ENCODE data around the gene BICD2. TPM values are rescaled to one million over a fixed set of nuclear protein-coding genes. Genes with fewer than 3 reads are reported as not detected.
"Not testable (repeated sequence)": the region's sequence is repeated elsewhere in the genome, so short reads cannot be mapped to it uniquely, and the experiment has no call there.

Gene BICD2
- total RNA-seq, 2 donors from 2014 or later = 6.2 to 9.8 TPM

DNA sequence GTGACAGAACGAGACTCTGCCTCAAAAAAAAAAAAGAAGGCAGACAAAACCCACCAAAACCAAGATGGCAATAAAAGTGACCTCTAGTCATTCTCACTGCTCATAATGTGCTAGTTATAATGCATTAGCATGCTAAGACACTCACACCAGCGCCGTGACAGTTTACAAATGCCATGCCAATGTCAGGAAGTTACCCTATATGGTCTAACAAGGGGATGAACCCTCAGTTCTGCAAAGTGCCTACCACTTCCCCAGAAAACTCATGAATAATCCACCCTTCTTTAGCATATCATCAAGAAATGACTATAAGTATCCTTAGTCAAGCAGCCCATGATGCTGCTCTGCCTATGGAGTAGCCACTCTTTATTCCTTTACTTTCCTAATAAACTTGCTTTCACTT, 4.7 kb upstream of the BICD2 start:
- Histone ChIP-seq H3K36me3 (no peaks in the 10 kb centered on the region), H3K4me3 (no peak overlapping the region), H3K4me1 (peaks cover 7% of the 10 kb centered on the region), H3K9me3 (no peaks in the 10 kb centered on the region), H3K9ac (ENCODE audit: low read depth in 2 of 2, low read length in 2 of 2) (no peak overlapping the region), H3K27ac (no peak overlapping the region), H3K27me3 (no peaks in the 10 kb centered on the region)
- intact Hi-C loops (cut with DNase I) = no loop called here
- TF ChIP-seq, protein P1, sequence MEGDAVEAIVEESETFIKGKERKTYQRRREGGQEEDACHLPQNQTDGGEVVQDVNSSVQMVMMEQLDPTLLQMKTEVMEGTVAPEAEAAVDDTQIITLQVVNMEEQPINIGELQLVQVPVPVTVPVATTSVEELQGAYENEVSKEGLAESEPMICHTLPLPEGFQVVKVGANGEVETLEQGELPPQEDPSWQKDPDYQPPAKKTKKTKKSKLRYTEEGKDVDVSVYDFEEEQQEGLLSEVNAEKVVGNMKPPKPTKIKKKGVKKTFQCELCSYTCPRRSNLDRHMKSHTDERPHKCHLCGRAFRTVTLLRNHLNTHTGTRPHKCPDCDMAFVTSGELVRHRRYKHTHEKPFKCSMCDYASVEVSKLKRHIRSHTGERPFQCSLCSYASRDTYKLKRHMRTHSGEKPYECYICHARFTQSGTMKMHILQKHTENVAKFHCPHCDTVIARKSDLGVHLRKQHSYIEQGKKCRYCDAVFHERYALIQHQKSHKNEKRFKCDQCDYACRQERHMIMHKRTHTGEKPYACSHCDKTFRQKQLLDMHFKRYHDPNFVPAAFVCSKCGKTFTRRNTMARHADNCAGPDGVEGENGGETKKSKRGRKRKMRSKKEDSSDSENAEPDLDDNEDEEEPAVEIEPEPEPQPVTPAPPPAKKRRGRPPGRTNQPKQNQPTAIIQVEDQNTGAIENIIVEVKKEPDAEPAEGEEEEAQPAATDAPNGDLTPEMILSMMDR (IDR thresholded peaks at IDR 0.05) = no peak
- DNase-seq = no peak

DNA sequence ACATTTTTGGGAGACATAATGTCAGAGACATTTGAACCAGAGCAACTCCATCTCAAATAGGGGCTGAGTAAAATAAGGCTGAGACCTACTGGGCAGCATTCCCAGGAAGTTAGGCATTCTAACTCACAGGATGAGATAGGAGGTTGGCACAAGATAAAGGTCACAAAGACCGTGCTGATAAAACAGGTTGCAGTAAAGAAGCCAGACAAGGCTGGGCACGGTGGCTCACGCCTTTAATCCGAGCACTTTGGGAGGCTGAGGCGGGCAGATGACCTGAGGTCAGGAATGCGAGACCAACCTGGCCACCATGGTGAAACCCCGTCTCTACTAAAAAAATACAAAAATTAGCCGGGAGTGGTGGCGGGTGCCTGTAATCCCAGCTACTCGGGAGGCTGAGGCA, 4.2 kb upstream of the BICD2 start:
- H3K27ac ChIP-seq; H3K27me3 ChIP-seq; H3K9me3 ChIP-seq; H3K9ac ChIP-seq (ENCODE audit: low read depth in 2 of 2, low read length in 2 of 2); H3K4me3 ChIP-seq; H3K36me3 ChIP-seq; H3K4me1 ChIP-seq; intact Hi-C loops (cut with DNase I): not testable (repeated sequence)
- peak; percentile 71 for DNase-seq

DNA sequence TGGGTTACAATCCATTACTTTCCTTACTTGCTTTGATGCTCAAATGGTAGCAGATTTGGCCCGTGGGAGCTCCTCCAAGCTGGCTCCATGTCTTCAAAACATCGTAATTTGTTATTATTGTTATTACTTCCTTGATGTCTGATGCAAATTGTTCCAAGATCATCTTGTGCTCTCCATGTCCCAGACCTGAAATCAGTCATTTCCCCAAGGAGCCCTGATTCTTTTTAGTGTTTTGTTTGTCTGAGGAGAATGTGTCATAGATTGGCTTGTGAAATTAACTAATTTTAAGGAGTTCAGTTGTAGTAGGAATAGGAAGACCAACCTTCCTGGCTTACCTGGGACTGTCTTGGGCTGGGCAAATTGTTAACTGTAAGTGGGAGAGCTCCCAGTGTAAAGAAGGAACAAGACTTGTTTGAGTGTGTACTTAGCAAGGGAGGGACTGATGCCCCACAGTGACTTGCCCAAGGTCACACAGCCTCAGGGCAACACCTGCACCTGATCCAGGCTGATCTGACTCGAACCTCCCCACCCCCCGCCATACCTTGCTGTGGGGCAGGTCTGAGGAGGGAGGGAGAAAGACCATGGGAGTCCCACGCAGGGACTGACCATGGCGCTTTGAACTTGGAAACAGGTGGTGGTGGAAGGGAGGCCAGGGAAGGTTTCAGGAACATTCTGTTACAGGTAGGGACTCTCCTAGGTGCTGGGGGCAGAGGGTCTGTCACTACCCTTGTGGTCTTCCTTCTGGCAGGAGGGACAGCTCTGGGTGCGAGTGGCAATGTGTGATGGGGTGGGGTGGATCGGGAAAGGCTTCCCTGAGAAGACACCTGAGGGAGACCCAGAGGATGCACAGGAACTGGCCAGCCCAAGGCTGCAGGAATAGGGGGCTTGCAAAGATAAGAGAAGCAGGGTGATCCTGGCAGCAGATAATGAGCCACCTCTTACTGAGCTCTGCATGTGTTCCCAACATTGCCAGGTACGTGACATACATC, 2.7 kb upstream of the BICD2 start:
- H3K4me3 ChIP-seq = no peak overlapping the region
- intact Hi-C loops (cut with DNase I) = no loop called here
- H3K4me1 ChIP-seq = peaks cover 15% of the 10 kb centered on the region
- TF ChIP-seq, protein P1 (IDR thresholded peaks at IDR 0.05) = no peak
- no peak overlapping the region for H3K27ac ChIP-seq
- peak; percentile 55 for DNase-seq
- H3K27me3 ChIP-seq = no peaks in the 10 kb centered on the region
- H3K36me3 ChIP-seq = no peaks in the 10 kb centered on the region
- H3K9me3 ChIP-seq = no peaks in the 10 kb centered on the region
- H3K9ac ChIP-seq (ENCODE audit: low read depth in 2 of 2, low read length in 2 of 2) = no peak overlapping the region

DNA sequence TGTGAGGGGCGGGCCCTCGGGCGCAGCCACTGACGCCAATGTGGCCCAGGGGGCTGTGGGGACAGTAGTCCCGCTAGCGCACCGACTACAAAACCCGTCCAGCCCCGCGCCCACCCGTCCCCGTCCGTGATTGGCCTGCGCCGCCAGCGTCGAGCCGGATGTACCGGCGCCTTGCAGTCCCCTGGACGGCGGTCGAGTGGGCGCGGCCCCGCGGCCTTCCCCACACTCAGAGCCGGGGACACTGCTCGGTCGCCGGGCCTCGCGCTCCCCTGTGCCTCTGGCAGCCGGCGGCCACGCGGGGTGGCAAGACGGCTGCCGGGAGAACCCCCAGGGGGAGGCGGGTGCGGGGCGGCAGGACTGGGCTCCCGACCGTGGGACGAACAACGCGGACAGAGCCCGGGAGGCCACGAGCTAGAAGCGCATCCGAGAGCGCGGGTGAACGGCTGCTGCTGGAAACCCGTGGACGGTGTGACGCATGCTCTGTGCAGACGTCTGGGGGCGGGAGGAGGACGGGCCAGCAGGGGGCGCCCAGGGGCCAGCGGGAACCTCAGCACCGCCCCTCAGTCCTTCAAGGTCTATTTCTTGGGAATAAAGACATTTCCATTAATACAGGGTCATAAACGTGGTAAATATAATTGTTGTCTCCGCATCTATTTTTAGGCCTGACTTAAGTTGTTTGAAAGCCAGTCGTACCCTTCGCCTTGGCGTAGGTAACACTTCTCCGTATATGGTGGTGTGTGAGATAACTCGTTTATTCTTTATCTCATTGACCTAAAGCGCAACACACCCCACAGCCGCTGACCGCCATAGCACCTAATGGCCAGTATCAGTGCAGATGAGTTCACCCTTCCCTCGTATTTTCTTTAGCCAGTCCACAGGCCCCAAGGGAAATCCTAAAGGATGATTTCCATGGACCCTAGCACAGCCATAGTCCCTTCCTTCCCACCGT, 629 bp upstream of the BICD2 start:
- H3K4me1 ChIP-seq = peaks cover 15% of the 10 kb centered on the region
- peak; percentile 97 for DNase-seq
- intact Hi-C loops (cut with DNase I) = no loop called here

DNA sequence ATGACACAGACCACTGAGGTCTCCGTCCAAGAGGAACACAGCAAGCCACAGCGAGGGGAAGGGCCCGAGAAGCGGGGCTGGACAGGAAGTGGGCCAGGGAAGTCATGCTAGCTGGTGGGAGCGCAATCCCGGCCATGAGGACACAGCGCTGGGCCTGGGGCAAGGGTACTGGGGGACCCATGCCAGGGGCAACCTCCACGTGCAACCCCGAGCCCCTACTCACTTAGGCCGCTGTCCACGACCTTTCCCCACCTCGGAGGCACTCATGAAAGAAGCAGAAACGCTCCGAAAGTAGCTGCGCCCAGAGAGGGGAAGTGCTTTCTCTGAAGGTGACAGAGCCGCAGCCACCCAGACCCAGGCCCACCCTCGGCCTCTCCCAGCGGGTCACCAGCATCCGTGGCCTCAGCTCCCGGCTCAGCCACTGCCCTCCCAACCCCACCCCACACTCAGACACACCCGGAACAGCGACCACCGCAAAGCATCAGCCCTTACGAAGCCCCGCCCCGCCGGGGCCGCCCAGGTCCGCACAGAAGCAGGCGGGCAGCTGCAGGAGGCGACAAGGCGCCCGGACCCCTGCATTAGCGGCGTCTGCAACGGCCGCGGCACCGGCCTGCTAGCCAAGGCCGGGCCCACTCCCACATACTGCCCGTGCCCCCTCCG, 782 bp downstream of the BICD2 start:
- Histone ChIP-seq H3K9me3 (no peaks in the 10 kb centered on the region), H3K27me3 (no peaks in the 10 kb centered on the region), H3K27ac (peak overlapping the region; percentile 37), H3K9ac (ENCODE audit: low read depth in 2 of 2, low read length in 2 of 2) (peak overlapping the region; percentile 79 to 95), H3K36me3 (no peaks in the 10 kb centered on the region), H3K4me1 (peaks cover 9% of the 10 kb centered on the region), H3K4me3 (peak overlapping the region; percentile 99)
- intact Hi-C loops (cut with DNase I) = no loop called here
- no peak for DNase-seq
- TF ChIP-seq, protein P1 (IDR thresholded peaks at IDR 0.05) = no peak

More for the DNA sequence above, 629 bp upstream of the BICD2 start:
- H3K9me3 ChIP-seq = no peaks in the 10 kb centered on the region
- H3K36me3 ChIP-seq = no peaks in the 10 kb centered on the region
- H3K27me3 ChIP-seq = no peaks in the 10 kb centered on the region
- H3K27ac ChIP-seq = peak overlapping the region; percentile 99
- peak overlapping the region; percentile 80 for H3K4me3 ChIP-seq
- H3K9ac ChIP-seq (ENCODE audit: low read depth in 2 of 2, low read length in 2 of 2) = peak overlapping the region; percentile 73 to 97
- TF ChIP-seq, protein P1 (IDR thresholded peaks at IDR 0.05) = peak; percentile 98
